ENCODE data around the gene SS18L1.

DNA sequence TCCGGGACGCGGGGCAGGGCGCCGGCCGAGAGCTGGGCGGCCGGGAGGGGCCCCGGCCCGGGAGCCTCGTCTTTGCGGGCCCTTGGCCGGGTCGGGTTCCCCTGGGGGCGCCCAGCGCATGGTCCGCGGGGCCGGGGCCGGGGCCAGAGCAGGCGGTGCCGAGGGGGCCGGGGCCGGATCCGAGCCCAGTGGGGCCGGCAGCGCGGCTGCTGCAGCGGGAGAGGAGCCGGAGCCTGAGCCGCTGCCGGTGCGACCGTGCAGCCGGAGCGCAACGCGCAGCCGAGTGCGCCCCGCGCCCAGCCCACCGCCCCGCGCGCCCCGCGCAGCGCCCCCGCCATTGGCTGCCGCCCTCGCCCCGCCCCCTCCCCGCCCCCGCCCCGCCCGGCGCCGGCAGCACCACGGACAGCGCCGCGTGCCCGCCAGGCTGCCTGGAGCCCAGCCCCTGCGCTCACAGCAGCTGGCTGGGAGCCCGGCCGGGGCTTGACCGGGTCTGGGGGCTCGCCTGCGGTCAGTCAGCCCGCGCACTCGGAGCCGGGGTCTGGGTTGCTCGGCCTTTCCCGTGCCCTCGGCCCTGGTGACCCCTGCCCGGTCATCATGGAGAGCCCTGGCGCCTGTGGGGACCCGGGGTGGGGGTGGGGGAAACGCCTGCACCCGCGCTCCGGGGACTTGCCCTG, 76.6 kb downstream of the SS18L1 start, which contains the start of gene HRH3:
- TF ChIP-seq, protein P1, sequence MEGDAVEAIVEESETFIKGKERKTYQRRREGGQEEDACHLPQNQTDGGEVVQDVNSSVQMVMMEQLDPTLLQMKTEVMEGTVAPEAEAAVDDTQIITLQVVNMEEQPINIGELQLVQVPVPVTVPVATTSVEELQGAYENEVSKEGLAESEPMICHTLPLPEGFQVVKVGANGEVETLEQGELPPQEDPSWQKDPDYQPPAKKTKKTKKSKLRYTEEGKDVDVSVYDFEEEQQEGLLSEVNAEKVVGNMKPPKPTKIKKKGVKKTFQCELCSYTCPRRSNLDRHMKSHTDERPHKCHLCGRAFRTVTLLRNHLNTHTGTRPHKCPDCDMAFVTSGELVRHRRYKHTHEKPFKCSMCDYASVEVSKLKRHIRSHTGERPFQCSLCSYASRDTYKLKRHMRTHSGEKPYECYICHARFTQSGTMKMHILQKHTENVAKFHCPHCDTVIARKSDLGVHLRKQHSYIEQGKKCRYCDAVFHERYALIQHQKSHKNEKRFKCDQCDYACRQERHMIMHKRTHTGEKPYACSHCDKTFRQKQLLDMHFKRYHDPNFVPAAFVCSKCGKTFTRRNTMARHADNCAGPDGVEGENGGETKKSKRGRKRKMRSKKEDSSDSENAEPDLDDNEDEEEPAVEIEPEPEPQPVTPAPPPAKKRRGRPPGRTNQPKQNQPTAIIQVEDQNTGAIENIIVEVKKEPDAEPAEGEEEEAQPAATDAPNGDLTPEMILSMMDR (IDR thresholded peaks at IDR 0.05; ENCODE audit: insufficient read depth, low read length, poor library complexity, severe bottlenecking), result no peak
- no peak for TF ChIP-seq EZH2phosphoT487 (conservative IDR thresholded peaks at IDR 0.05; ENCODE audit: low read length)

Data from SU-DHL-6 (cell line).